ENCODE results near the gene LDB3.

DNA sequence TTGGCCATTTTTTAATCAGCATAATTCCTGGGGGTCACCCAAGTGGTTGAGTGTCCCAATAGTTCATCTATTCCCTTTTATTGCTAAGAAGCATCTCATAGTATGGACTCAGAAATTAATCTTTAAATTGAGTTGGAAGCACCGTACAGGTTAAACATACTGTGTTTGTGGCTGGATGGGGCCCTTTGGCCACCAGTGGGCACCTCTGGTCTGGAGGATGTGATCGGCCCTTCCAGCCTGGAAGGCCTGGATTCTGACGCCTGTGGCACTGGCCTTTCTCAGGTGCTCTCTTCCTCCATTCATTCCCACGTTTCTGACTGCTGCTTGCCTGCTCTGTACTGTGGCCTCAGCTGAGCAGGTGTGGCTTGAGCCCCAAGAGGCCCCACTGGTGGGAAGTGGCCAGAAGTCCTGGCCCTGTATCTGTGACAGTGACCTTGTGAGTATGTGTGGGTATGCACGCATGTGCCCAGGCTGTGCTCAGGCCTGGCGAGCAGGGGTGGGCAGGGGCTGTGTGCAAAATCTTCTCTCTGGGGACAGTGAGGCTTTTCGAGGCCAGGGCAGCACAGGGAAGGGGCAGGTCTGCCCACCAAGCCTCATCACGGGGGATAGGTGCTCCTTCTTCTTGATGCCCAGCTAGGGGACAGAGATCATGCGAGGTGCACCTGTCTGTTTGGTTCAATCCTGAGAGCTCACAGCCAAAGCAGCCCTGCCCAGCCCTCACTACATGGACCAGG is 30.1 kb downstream of the LDB3 start:
- no peak for TF ChIP-seq EZH2 (IDR thresholded peaks at IDR 0.05; ENCODE audit: insufficient read depth, poor library complexity, severe bottlenecking)
- TF ChIP-seq EZH2phosphoT487 (IDR thresholded peaks at IDR 0.05; ENCODE audit: insufficient read depth, low read depth), result no peak
